DND-41 (cell line): ENCODE measurements around the gene GNAO1.

Experiments used
- CTCF ChIP-seq: IDR thresholded peaks from 2 replicates; pipeline ENCODE4 v1.5.1; 2012; ENCODE audit warnings: borderline replicate concordance, low read length, moderate library complexity, mild to moderate bottlenecking; ENCODE audit not compliant: poor library complexity, severe bottlenecking; ENCODE audit errors: extremely low read depth
- EZH2 ChIP-seq: IDR thresholded peaks from 3 replicates; pipeline ENCODE4 v1.6.1; 2012; ENCODE audit warnings: borderline replicate concordance, low read depth, mild to moderate bottlenecking, moderate library complexity, low read length, inconsistent platforms; ENCODE audit not compliant: severe bottlenecking

- TF ChIP-seq CTCF = no peak
- TF ChIP-seq EZH2 = no peak
These were observed 145.4 kb downstream of the GNAO1 start for GRCh38 chr16:56336711-56337110.
